HG03066 (cell line): ENCODE results near the gene TMEM258.

Experiments used
- ATAC-seq: cut with Tn5 transposase; IDR thresholded peaks from one replicate; pipeline ENCODE4 v1.9.1; 2021; ENCODE audit warnings: low read depth; ENCODE audit not compliant: unreplicated experiment

Gene TMEM258

DNA sequence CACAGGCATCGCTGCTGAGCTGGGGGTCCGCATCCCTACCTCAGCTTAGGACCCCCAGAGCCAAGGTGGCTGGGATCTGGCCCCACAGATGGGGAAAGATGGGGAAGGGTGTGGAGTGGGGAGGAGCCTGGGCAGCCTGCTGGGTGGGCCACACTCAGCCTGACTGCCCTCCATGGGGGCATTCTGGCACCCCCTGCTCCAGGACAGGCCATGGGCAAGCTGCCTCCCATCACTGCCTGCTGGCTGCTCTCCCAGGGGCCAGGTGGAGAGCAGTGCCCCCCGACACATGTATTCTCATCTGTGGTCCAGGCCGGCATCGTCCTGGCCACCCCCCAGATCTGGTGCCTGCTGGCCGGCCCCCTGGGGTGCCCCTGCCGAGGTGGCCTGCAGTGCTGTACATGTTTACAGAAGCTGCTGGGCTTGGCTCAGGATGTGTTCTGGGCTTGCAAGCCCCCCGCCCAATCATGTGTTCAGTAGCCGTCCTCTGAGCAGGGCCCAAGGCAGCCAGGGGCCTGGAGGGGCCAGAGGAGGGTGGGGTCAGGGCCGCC is 47.7 kb downstream of the TMEM258 start:
- ATAC-seq: no peak

DNA sequence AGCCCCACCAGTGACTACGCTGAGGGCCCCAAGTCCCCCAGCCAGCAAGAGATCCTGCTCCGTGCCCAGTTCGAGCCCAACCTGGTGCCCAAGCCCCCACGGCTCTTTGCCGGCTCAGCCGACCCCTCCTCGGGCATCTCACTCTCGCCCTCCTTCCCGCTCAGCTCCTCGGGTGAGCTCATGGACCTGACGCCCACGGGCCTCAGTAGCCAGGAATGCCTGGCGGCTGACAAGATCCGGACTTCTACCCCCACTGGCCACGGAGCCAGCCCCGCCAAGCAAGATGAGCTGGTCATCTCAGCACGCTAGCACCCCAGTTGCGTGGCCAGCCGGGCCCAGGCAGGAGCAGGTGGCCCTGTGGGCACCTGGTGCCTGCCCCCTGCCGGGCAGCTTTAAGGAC is 48.2 kb downstream of the TMEM258 start:
- ATAC-seq: no peak

DNA sequence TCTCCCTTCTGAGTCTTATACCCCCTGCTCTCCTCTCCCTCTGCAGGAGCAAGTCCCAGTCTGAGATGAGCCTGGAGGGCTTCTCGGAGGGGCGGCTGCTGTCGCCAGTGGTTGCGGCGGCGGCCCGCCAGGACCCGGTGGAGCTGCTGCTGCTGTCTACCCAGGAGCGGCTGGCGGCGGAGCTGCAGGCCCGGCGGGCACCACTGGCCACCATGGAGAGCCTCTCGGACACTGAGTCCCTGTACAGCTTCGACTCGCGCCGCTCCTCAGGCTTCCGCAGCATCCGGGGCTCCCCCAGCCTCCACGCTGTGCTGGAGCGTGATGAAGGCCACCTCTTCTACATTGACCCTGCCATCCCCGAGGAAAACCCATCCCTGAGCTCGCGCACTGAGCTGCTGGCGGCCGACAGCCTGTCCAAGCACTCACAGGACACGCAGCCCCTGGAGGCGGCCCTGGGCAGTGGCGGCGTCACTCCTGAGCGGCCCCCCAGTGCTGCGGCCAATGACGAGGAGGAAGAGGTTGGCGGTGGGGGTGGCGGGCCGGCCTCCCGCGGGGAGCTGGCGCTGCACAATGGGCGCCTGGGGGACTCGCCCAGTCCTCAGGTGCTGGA is 48.8 kb downstream of the TMEM258 start:
- ATAC-seq: no peak

DNA sequence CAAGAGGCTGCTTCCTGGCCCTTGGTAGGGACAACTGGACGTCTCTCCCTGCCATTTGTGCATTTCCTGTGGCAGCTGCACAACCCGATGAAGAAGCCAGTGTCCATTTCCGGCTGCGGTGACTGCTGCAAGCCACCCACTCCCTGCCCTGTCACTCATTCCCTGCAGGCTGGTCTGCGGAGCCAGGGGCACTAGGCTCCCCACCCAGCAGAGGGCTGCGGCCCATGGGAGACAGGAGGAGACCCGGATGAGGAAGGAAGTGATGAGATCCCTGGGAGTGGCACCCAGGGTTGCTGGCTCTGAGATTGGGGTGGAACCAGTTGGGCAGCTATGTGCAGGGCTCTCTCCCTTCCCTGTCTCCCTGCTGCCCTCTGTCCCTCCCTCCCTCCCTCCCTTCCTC is 50.0 kb downstream of the TMEM258 start:
- no peak for ATAC-seq

DNA sequence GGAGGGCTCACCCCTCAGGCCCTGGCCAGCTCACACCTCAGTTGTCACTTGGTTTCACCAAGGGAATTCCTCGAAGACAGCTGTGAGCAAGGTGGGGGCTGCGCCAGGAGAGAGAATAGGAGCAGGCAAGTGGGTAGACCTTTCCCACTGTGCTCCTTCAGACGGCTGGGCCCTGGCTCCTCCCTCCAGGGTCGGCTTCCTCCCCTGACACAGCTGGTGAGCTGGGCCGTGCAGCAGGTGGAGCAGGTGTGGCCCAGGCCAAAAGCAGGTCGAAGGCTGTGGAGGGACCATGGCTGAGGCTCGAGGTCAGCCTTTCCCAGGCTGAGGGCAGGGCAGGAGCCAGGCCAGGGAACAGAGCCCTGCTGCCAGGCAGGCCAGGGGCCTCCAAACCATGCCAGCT is 52.4 kb downstream of the TMEM258 start:
- ATAC-seq: no peak

DNA sequence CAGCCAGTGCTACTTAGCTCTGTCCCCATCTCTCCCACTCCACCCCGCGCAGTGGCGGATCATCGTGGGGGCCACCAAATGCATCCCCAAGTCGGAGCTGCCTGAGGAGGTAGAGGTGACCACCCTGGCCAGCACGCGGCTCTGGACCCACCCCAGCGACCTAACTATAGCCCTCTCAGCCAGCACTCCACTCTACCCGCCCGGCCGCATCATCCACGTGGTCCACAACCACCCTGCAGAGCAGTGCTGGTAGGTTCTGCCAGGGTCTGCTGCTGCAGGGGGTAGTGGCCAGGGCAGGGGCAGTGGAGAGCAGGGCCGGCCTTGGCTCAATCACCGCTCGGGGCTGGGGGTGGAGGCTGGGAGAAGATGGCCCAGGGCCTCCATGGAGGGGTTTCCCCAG is 53.0 kb downstream of the TMEM258 start:
- no peak for ATAC-seq
